GM12878 (cell line): ENCODE measurements around the gene LCOR. TPM values are rescaled to one million over a fixed set of nuclear protein-coding genes. Genes with fewer than 3 reads are reported as not detected.

Experiments used
- ATAC-seq: fragments of 200-7000 bp; cut with Tn5 transposase; 3 replicates; pipeline ENCODE4 v1.9.1; 2020; ENCODE audit warnings: mild to moderate bottlenecking, moderate library complexity
- BruUV-seq: library from RNA; stranded (reverse); fragments of 400-500 nt; replicated peaks from 2 replicates; lab custom pipeline; 2021; lab: Mats Ljungman, UMichigan
- CTCF ChIA-PET: fragments of 300-600 bp; sonication (Branson Sonifier 250); formaldehyde crosslinking; extraction: SDS; loops from one replicate; lab custom pipeline; 2021; ENCODE audit warnings: inconsistent platforms; lab: Yijun Ruan, JAX
- POLR2A ChIA-PET: fragments of 350-600 bp; formaldehyde crosslinking; extraction: SDS; loops from one replicate; lab custom pipeline; 2021; ENCODE audit warnings: inconsistent platforms; lab: Charles Lee
- RAD21 ChIA-PET: fragments of 300-600 bp; sonication (Branson Sonifier 250); formaldehyde crosslinking; loops from one replicate; lab custom pipeline; 2023; ENCODE audit warnings: antibody characterized with exemption; ENCODE audit not compliant: unreplicated experiment; lab: Charles Lee
- SMC1A ChIA-PET: fragments of 300-600 bp; sonication (Branson Sonifier 250); formaldehyde crosslinking; loops from one replicate; lab custom pipeline; 2023; ENCODE audit not compliant: unreplicated experiment, uncharacterized antibody; lab: Charles Lee
- DNase-seq: peaks from one replicate; pipeline ENCODE4 v3.0.0-alpha.2; 2011; ENCODE audit warnings: low read depth, low spot score
- FAIRE-seq: peaks from 3 replicates; lab custom pipeline; 2011; peaks lifted over from hg19 to GRCh38; lab: Jason Lieb, UNC
- H2AFZ ChIP-seq: 2 replicates; pipeline ENCODE4 v1.6.0; 2011; ENCODE audit warnings: low read depth, low read length, control low read depth; ENCODE audit not compliant: control insufficient read depth
- H3K27ac ChIP-seq: 2 replicates; pipeline ENCODE4 v1.5.1; 2011; ENCODE audit warnings: control low read depth; ENCODE audit not compliant: control insufficient read depth, insufficient read depth
- H3K27me3 ChIP-seq, 2 experiments: replicated peaks in 1 of 2; 2 replicates each; pipeline versions ENCODE4 v1.6.0 to v1.6.1; 2011; ENCODE audit warnings: low read length in 1 of 2; ENCODE audit not compliant: control insufficient read depth in 2 of 2, insufficient read depth in 2 of 2
- H3K36me3 ChIP-seq, 2 experiments: 2 replicates each; pipeline ENCODE4 v1.5.1; 2011; ENCODE audit warnings: low read length in 1 of 2; ENCODE audit not compliant: control insufficient read depth in 2 of 2, insufficient read depth in 2 of 2
- H3K4me1 ChIP-seq: 2 replicates; pipeline ENCODE4 v1.6.1; 2011; ENCODE audit warnings: mild to moderate bottlenecking, low read length, moderate library complexity, mixed read lengths; ENCODE audit not compliant: control insufficient read depth, insufficient read depth
- H3K4me2 ChIP-seq: 2 replicates; pipeline ENCODE4 v1.6.0; 2011; ENCODE audit warnings: control low read depth; ENCODE audit not compliant: control insufficient read depth, insufficient read depth
- H3K4me3 ChIP-seq: fragments of 200-600 bp; sonication (generic); 2 replicates; pipeline ENCODE4 v1.5.1; 2016
- H3K79me2 ChIP-seq: 2 replicates; pipeline ENCODE4 v1.6.0; 2011; ENCODE audit warnings: low read length; ENCODE audit not compliant: control insufficient read depth, insufficient read depth
- H3K9ac ChIP-seq: 2 replicates; pipeline ENCODE4 v1.8.0; 2011; ENCODE audit warnings: low read length, control low read depth, mixed read lengths; ENCODE audit not compliant: control insufficient read depth, insufficient read depth
- H3K9me3 ChIP-seq: replicated peaks from 3 replicates; pipeline ENCODE4 v1.5.1; 2011; ENCODE audit warnings: mild to moderate bottlenecking, low read length; ENCODE audit not compliant: control insufficient read depth, insufficient read depth
- H4K20me1 ChIP-seq: 2 replicates; pipeline ENCODE4 v1.6.0; 2011; ENCODE audit not compliant: control insufficient read depth, insufficient read depth
- CHD2 ChIP-seq: IDR thresholded peaks from 2 replicates; pipeline ENCODE4 v1.6.1; 2011; ENCODE audit warnings: low read depth, low read length, improper control_type of control experiment, borderline replicate concordance
- EED ChIP-seq: sonication (generic); IDR thresholded peaks from 2 replicates; pipeline ENCODE4 v1.6.1; 2016; ENCODE audit warnings: antibody characterized with exemption, low read depth
- ETV6 ChIP-seq, 2 experiments: fragments of 450-650 bp in 1 of 2; IDR thresholded peaks in 1 of 2; conservative IDR thresholded peaks in 1 of 2; 2 replicates each; pipeline ENCODE4 v1.6.1; 2014; ENCODE audit warnings: antibody characterized with exemption in 1 of 2, borderline replicate concordance in 1 of 2, low read depth in 1 of 2, mild to moderate bottlenecking in 1 of 2, moderate library complexity in 1 of 2
- MAX ChIP-seq: IDR thresholded peaks from 2 replicates; pipeline ENCODE4 v1.6.1; 2012; ENCODE audit warnings: low read depth, low read length, improper control_type of control experiment
- NFIC ChIP-seq: IDR thresholded peaks from 2 replicates; pipeline ENCODE4 v1.6.1; 2012; ENCODE audit warnings: low read depth, mild to moderate bottlenecking, inconsistent platforms, low read length, moderate library complexity
- NR2F1 ChIP-seq: fragments of 450-650 bp; conservative IDR thresholded peaks from 2 replicates; pipeline ENCODE4 v1.6.1; 2017; ENCODE audit warnings: mild to moderate bottlenecking
- PAX5 ChIP-seq: IDR thresholded peaks from 2 replicates; pipeline ENCODE4 v1.6.1; 2011; ENCODE audit warnings: low read depth, low read length, borderline replicate concordance
- RELB ChIP-seq: fragments of 450-650 bp; IDR thresholded peaks from 2 replicates; pipeline ENCODE4 v1.6.1; 2017; ENCODE audit warnings: low read depth, mild to moderate bottlenecking, moderate library complexity
- TCF12 ChIP-seq: IDR thresholded peaks from 2 replicates; pipeline ENCODE4 v1.6.1; 2011; ENCODE audit warnings: low read depth, mild to moderate bottlenecking, low read length
- ZBED1 ChIP-seq: IDR thresholded peaks from 2 replicates; pipeline ENCODE4 v1.6.1; 2016; ENCODE audit warnings: borderline replicate concordance
- ZNF207 ChIP-seq: fragments of 450-650 bp; IDR thresholded peaks from 2 replicates; pipeline ENCODE4 v1.6.1; 2014; ENCODE audit warnings: antibody characterized with exemption, mild to moderate bottlenecking, borderline replicate concordance
- ZNF217 ChIP-seq: fragments of 450-650 bp; IDR thresholded peaks from 2 replicates; pipeline ENCODE4 v1.6.1; 2017; ENCODE audit warnings: antibody characterized with exemption, mild to moderate bottlenecking
- WGBS: methylation state at CpG from one replicate; pipeline ENCODE4 v1.1.6; 2016; ENCODE audit warnings: low lambda C conversion rate; ENCODE audit not compliant: insufficient replicate concordance, insufficient coverage; ENCODE audit errors: missing lambda C conversion rate; 5-methylcytosine and 5-hydroxymethylcytosine counted together
- in situ Hi-C: fragments of 300-500 bp; cut with MboI; formaldehyde crosslinking; loops from 9 replicates; pipeline ENCODE4 v1.14.3; 2018; ENCODE audit warnings: mixed read lengths
- intact Hi-C: fragments of 100-400 bp; cut with micrococcal nuclease; formaldehyde crosslinking; loops from one replicate; pipeline ENCODE4 v1.14.2; 2022; ENCODE audit not compliant: unreplicated experiment
- polyA plus RNA-seq, 11 experiments: library from polyadenylated mRNA; depleted of rRNA in 4 of 11; unstranded in 6 of 11; stranded (reverse) in 5 of 11; fragments of >200 nt; fragmentation: Nextera tagmentation in 4 of 11; fragmentation: Illumina TruSeq in 1 of 11; extraction: Ambion mirVana in 4 of 11; extraction: Trizol in 1 of 11; gene quantifications; 1 replicate in 1 of 11; 2 replicates in 10 of 11; pipeline versions ENCODE4 v1.2.1 to v1.2.3, GENCODE V29; 2011 to 2016; ENCODE audit warnings: inconsistent platforms in 2 of 11, missing spikeins in 2 of 11, low read depth in 1 of 11
- total RNA-seq, 4 experiments: library from RNA; depleted of rRNA in 3 of 4; stranded (reverse); fragments of >200 nt in 3 of 4; fragmentation: Illumina TruSeq in 1 of 4; extraction: Trizol in 1 of 4; gene quantifications; 2 replicates each; pipeline versions ENCODE4 v1.2.1 to v1.2.3, GENCODE V29; 2013 to 2021
- TF ChIP-seq, protein P1 (sequence below): IDR thresholded peaks from 2 replicates; pipeline ENCODE4 v1.6.1; 2011; ENCODE audit warnings: borderline replicate concordance, low read depth, mild to moderate bottlenecking, moderate library complexity, mixed read lengths, low read length; ENCODE audit not compliant: insufficient read depth; ENCODE audit errors: extremely low read length
- TF ChIP-seq, protein P2 (sequence below): fragments of 150-350 bp; IDR thresholded peaks from 2 replicates; pipeline ENCODE4 v1.6.1; 2014; ENCODE audit warnings: mild to moderate bottlenecking, low read depth, low read length
- TF ChIP-seq, protein P3 (sequence below): IDR thresholded peaks from 2 replicates; pipeline ENCODE4 v1.6.1; 2012; ENCODE audit warnings: low read length, inconsistent platforms

The LCOR gene
- total and polyA plus RNA-seq, 10 of the 15 experiments (the other 5 are each of a cell fraction or from before 2014, with no cell fraction given): 1.6 to 22.0 (median 13.2) TPM

DNA sequence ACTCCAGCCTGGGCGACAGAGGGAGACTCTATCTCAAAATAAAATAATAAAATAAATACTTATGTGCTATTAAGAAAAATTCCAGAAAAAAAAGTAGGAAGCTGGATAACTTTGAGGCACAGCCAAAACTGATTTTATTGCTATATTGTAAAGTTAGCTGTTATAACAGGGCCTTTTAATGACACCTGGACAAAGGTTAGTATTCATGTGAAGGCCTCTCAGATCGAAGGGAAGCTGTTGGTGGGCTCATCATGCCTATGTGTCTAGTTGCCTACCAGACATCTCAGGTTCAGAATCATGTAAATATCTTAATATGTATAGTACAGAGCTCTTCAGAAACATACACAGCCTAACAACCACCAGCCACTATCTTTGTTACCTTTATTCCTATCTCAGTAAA is 143.0 kb downstream of the LCOR start (continued):
- TF ChIP-seq, protein P1, sequence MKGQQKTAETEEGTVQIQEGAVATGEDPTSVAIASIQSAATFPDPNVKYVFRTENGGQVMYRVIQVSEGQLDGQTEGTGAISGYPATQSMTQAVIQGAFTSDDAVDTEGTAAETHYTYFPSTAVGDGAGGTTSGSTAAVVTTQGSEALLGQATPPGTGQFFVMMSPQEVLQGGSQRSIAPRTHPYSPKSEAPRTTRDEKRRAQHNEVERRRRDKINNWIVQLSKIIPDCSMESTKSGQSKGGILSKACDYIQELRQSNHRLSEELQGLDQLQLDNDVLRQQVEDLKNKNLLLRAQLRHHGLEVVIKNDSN: no peak
- TF ChIP-seq CHD2: no peak

DNA sequence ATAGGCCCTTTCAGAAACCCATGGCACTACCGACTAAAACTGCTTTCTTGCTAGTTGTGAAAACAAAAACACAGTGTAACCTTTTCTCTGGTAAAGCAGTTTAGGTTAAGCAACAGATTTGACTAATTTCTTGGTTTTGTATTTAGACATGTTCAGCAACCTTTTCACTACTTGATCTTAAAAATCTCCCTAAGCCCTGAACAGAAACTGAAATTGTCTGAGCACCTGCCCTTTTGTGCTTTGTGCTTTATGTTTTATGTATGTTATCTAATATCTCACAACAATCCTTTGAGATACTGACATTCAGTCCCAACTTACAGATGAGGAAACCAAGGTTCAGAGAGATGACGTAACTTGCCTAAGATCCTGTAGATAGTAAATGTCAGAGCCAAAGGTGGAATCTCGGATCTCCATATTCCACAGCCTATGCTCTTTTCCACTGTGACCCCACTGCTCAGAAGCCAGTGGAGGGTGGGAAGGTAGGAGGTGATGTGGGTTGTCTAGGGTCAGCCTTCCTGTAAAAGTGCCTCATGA is 146.6 kb downstream of the LCOR start:
- CTCF ChIA-PET: interaction anchor here (1.2 to 7.3 kb wide), 10 partner anchors 12 to 94 kb away, joined by 3 to 61 read pairs (median 4); no protein-coding TSS in a partner anchor
- H3K9me3 ChIP-seq: no peaks in the 10 kb centered on the region
- SMC1A ChIA-PET: interaction anchor here (0.5 to 10.2 kb wide), 15 partner anchors 11 to 465 kb away, joined by 3 to 96 read pairs (median 4); no protein-coding TSS in a partner anchor
- peaks cover 35% of the 10 kb centered on the region for H3K4me1 ChIP-seq
- peak overlapping the region; percentile 63 for H2AFZ ChIP-seq
- RAD21 ChIA-PET: interaction anchor here (1.4 to 4.2 kb wide), 3 partner anchors 38 to 46 kb away, joined by 4 to 30 read pairs (median 5); no protein-coding TSS in a partner anchor
- DNase-seq: peak; percentile 56
- peak; percentile 41 for FAIRE-seq
- intact Hi-C loops (loop anchor here (2.0 kb wide), 1 partner anchor 38 kb away; no protein-coding TSS in a partner anchor), in situ Hi-C loops (no loop called here)
- H3K27me3 ChIP-seq: no peaks in the 10 kb centered on the region
- H3K9ac ChIP-seq: peak overlapping the region; percentile 54
- peaks cover 5 to 11% of the 10 kb centered on the region in 2 experiments; a peak in 3 of 4 replicates for H3K36me3 ChIP-seq
- H3K4me3 ChIP-seq: peak overlapping the region; percentile 13; the same call in 1 of the 2 replicates
- peak overlapping the region; percentile 87 for H3K27ac ChIP-seq
- no TSS peak for BruUV-seq
- peak overlapping the region; percentile 83 for H3K4me2 ChIP-seq
- no peaks in the 10 kb centered on the region for H4K20me1 ChIP-seq
- ATAC-seq: peak; percentile 88
- H3K79me2 ChIP-seq: no peaks in the 10 kb centered on the region; the same call in 1 of the 2 replicates
- POLR2A ChIA-PET: interaction anchor here (0.6 to 1.1 kb wide), 3 partner anchors 44 to 180 kb away, joined by 3 read pairs; no protein-coding TSS in a partner anchor
- 0% methylated on average over 3 of the region's 3 CpGs for WGBS
- TF ChIP-seq PAX5 (0 out of 2 replicates have a peak, but pooled peaks have one; percentile 7), TCF12 (0 out of 2 replicates have a peak, but pooled peaks have one; percentile 20), RELB (peak; percentile 14; the same call in 1 of the 2 replicates), ZNF207 (no peak), MAX (no peak), ETV6 (conservative IDR thresholded peaks at IDR 0.05 in 1 of 2, IDR thresholded peaks at IDR 0.05 in 1 of 2; ENCODE audit: borderline replicate concordance in 1 of 2, low read depth in 1 of 2) (peak in 1 of 2 experiments; percentile 46; a peak in 1 of 4 replicates), ZBED1 (peak; percentile 72; the same call in 1 of the 2 replicates), NR2F1 (peak; percentile 20; the same call in 1 of the 2 replicates), EED (peak; percentile 61), NFIC (peak; percentile 87; the same call in 1 of the 2 replicates), ZNF217 (peak; percentile 81)
- TF ChIP-seq, protein P2, sequence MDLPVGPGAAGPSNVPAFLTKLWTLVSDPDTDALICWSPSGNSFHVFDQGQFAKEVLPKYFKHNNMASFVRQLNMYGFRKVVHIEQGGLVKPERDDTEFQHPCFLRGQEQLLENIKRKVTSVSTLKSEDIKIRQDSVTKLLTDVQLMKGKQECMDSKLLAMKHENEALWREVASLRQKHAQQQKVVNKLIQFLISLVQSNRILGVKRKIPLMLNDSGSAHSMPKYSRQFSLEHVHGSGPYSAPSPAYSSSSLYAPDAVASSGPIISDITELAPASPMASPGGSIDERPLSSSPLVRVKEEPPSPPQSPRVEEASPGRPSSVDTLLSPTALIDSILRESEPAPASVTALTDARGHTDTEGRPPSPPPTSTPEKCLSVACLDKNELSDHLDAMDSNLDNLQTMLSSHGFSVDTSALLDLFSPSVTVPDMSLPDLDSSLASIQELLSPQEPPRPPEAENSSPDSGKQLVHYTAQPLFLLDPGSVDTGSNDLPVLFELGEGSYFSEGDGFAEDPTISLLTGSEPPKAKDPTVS: no peak
- TF ChIP-seq, protein P3, sequence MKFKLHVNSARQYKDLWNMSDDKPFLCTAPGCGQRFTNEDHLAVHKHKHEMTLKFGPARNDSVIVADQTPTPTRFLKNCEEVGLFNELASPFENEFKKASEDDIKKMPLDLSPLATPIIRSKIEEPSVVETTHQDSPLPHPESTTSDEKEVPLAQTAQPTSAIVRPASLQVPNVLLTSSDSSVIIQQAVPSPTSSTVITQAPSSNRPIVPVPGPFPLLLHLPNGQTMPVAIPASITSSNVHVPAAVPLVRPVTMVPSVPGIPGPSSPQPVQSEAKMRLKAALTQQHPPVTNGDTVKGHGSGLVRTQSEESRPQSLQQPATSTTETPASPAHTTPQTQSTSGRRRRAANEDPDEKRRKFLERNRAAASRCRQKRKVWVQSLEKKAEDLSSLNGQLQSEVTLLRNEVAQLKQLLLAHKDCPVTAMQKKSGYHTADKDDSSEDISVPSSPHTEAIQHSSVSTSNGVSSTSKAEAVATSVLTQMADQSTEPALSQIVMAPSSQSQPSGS: peak; percentile 81
